ENCODE results near the gene CD59. TPM values are rescaled to one million over a fixed set of nuclear protein-coding genes. Genes with fewer than 3 reads are reported as not detected.
"Not testable (repeated sequence)": the region's sequence is repeated elsewhere in the genome, so short reads cannot be mapped to it uniquely, and the experiment has no call there.

The CD59 gene
- polyA plus RNA-seq, 3 donors: 3.7 to 34.9 (median 21.1) TPM

DNA sequence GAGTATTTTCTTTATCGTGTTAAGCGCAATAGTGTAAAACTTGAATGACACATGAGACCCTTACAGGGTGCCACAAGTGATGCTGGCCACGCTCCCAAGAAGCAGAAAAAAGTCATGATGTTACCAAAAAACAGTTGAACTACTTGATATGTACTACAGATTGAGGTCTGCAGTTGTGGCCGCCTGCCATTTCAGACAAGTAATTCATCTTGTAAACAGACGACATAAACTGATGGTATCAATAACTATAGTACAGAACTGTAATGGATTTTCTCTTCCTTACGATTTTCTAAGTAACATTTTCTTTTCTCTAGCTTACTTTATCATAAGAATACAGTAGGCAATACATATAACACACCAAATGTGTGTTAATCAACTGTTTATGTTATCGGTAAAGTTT lies 5.5 kb downstream of the CD59 start:
- no peaks in the 10 kb centered on the region for H4K20me1 ChIP-seq (ENCODE audit: insufficient read depth, low read length)
- H3K9me3 ChIP-seq (replicated peaks in 1 of 2; ENCODE audit: control insufficient read depth in 1 of 2, insufficient read depth in 1 of 2, low read length in 2 of 2): no peaks in the 10 kb centered on the region
- no peak overlapping the region for H3K9ac ChIP-seq (ENCODE audit: insufficient read depth, low read length, poor library complexity, severe bottlenecking)
- Mint-ChIP-seq H3K36me3 (peaks cover 0 to 2% of the 10 kb centered on the region in 2 donors), H3K27ac (no peak overlapping the region), H3K9me3 (peaks cover 0 to 2% (median 0%) of the 10 kb centered on the region in 7 donors), H3K4me1 (peaks cover 37% of the 10 kb centered on the region), H3K27me3 (ENCODE audit: low read depth in 3 of 3) (peaks cover 11 to 15% (median 13%) of the 10 kb centered on the region in 3 donors), H3K4me3 (no peak overlapping the region)
- H3K27ac ChIP-seq (ENCODE audit: low read depth in 1 of 2, low read length in 2 of 2): no peak overlapping the region
- H3K79me2 ChIP-seq (ENCODE audit: insufficient read depth, low read length): no peaks in the 10 kb centered on the region
- H3K4me1 ChIP-seq (ENCODE audit: control insufficient read depth in 1 of 2, insufficient read depth in 2 of 2, low read length in 2 of 2): peaks cover 25 to 30% of the 10 kb centered on the region in 2 donors
- no peak overlapping the region for H3K4me2 ChIP-seq (replicated peaks; ENCODE audit: extremely low read depth, low read length, poor library complexity, severe bottlenecking)
- H2AFZ ChIP-seq (ENCODE audit: insufficient read depth, low read depth, low read length, poor library complexity, severe bottlenecking): no peak overlapping the region
- intact Hi-C loops (cut with micrococcal nuclease): loop anchor here in 1 of 2 donors (10.0 kb wide), 1 partner anchor 366 kb away; no protein-coding TSS in a partner anchor
- 100% methylated on average over 3 of the region's 7 CpGs for WGBS (ENCODE audit: insufficient coverage)
- H3K36me3 ChIP-seq (replicated peaks in 1 of 2; ENCODE audit: control insufficient read depth in 1 of 2, insufficient read depth in 2 of 2, low read length in 2 of 2): no peaks in the 10 kb centered on the region
- H3K4me3 ChIP-seq (replicated peaks in 1 of 3; ENCODE audit: low read depth in 2 of 3, low read length in 3 of 3): no peak overlapping the region
- DNase-seq: no peak
- peaks cover 7 to 13% of the 10 kb centered on the region in 2 donors for H3K27me3 ChIP-seq (ENCODE audit: control insufficient read depth in 2 of 2, insufficient read depth in 2 of 2, low read length in 2 of 2)
- TF ChIP-seq, protein P1, sequence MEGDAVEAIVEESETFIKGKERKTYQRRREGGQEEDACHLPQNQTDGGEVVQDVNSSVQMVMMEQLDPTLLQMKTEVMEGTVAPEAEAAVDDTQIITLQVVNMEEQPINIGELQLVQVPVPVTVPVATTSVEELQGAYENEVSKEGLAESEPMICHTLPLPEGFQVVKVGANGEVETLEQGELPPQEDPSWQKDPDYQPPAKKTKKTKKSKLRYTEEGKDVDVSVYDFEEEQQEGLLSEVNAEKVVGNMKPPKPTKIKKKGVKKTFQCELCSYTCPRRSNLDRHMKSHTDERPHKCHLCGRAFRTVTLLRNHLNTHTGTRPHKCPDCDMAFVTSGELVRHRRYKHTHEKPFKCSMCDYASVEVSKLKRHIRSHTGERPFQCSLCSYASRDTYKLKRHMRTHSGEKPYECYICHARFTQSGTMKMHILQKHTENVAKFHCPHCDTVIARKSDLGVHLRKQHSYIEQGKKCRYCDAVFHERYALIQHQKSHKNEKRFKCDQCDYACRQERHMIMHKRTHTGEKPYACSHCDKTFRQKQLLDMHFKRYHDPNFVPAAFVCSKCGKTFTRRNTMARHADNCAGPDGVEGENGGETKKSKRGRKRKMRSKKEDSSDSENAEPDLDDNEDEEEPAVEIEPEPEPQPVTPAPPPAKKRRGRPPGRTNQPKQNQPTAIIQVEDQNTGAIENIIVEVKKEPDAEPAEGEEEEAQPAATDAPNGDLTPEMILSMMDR (IDR thresholded peaks at IDR 0.05): no peak

DNA sequence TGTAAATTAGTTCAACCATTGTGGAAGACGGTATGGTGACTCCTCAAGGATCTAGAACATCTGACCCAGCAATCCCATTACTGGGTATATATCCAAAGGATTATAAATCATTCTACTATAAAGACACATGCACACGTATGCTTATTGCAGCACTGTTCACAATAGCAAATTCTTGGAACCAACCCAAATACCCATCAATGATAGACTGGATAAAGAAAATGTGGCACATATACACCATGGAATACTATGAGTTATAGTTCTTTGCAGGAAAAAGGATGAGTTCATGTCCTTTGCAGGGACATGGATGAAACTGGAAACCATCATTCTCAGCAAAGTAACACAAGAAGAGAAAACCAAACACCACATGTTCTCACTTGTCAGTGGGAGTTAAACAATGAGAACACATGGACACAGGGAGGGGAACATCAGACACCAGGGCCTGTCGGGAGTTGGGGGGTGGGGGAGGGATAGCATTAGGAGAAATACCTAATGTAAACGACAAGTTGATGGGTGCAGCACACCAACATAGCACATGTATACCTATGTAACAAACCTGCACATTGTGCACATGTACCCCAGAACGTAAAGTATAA lies 7.1 kb downstream of the CD59 start:
- peaks cover 33% of the 10 kb centered on the region for H3K4me1 Mint-ChIP-seq
- H3K9me3 Mint-ChIP-seq; H4K20me1 ChIP-seq (ENCODE audit: insufficient read depth, low read length); H3K4me3 Mint-ChIP-seq; DNase-seq; H3K27me3 Mint-ChIP-seq (ENCODE audit: low read depth in 3 of 3); H3K79me2 ChIP-seq (ENCODE audit: insufficient read depth, low read length); H2AFZ ChIP-seq (ENCODE audit: insufficient read depth, low read depth, low read length, poor library complexity, severe bottlenecking); H3K36me3 Mint-ChIP-seq; H3K27ac Mint-ChIP-seq; H3K27ac ChIP-seq (ENCODE audit: low read depth in 1 of 2, low read length in 2 of 2); H3K4me3 ChIP-seq (replicated peaks in 1 of 3; ENCODE audit: low read depth in 2 of 3, low read length in 3 of 3); H3K9ac ChIP-seq (ENCODE audit: insufficient read depth, low read length, poor library complexity, severe bottlenecking); H3K4me2 ChIP-seq (replicated peaks; ENCODE audit: extremely low read depth, low read length, poor library complexity, severe bottlenecking); intact Hi-C loops (cut with micrococcal nuclease); H3K36me3 ChIP-seq (replicated peaks in 1 of 2; ENCODE audit: control insufficient read depth in 1 of 2, insufficient read depth in 2 of 2, low read length in 2 of 2); H3K27me3 ChIP-seq (ENCODE audit: control insufficient read depth in 2 of 2, insufficient read depth in 2 of 2, low read length in 2 of 2); H3K9me3 ChIP-seq (replicated peaks in 1 of 2; ENCODE audit: control insufficient read depth in 1 of 2, insufficient read depth in 1 of 2, low read length in 2 of 2): not testable (repeated sequence)
- H3K4me1 ChIP-seq (ENCODE audit: control insufficient read depth in 1 of 2, insufficient read depth in 2 of 2, low read length in 2 of 2): peaks cover 16 to 21% of the 10 kb centered on the region in 2 donors
- WGBS (ENCODE audit: insufficient coverage): no CpG with 5 or more reads among the region's 5 CpGs

DNA sequence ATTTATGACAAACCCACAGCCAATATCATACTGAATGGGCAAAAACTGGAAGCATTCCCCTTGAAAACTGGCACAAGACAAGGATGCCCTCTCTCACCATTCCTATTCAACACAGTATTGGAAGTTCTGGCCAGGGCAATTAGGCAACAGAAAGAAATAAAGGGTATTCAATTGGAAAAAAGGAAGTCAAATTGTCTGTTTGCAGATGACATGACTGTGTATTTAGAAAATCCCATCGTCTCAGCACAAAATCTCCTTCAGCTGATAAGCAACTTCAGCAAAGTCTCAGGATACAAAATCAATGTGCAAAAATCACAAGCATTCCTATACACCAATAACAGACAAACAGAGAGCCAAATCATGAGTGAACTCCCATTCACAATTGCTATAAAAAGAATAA lies 8.7 kb downstream of the CD59 start:
- H3K27me3 ChIP-seq (ENCODE audit: control insufficient read depth in 2 of 2, insufficient read depth in 2 of 2, low read length in 2 of 2); H4K20me1 ChIP-seq (ENCODE audit: insufficient read depth, low read length); H3K9me3 Mint-ChIP-seq; H3K9me3 ChIP-seq (replicated peaks in 1 of 2; ENCODE audit: control insufficient read depth in 1 of 2, insufficient read depth in 1 of 2, low read length in 2 of 2); H3K27me3 Mint-ChIP-seq (ENCODE audit: low read depth in 3 of 3); H3K36me3 Mint-ChIP-seq; H2AFZ ChIP-seq (ENCODE audit: insufficient read depth, low read depth, low read length, poor library complexity, severe bottlenecking); H3K4me3 Mint-ChIP-seq; H3K4me3 ChIP-seq (replicated peaks in 1 of 3; ENCODE audit: low read depth in 2 of 3, low read length in 3 of 3); H3K79me2 ChIP-seq (ENCODE audit: insufficient read depth, low read length); intact Hi-C loops (cut with micrococcal nuclease); H3K27ac ChIP-seq (ENCODE audit: low read depth in 1 of 2, low read length in 2 of 2); H3K36me3 ChIP-seq (replicated peaks in 1 of 2; ENCODE audit: control insufficient read depth in 1 of 2, insufficient read depth in 2 of 2, low read length in 2 of 2); DNase-seq; H3K9ac ChIP-seq (ENCODE audit: insufficient read depth, low read length, poor library complexity, severe bottlenecking); H3K27ac Mint-ChIP-seq; H3K4me2 ChIP-seq (replicated peaks; ENCODE audit: extremely low read depth, low read length, poor library complexity, severe bottlenecking): not testable (repeated sequence)
- H3K4me1 Mint-ChIP-seq: peaks cover 42% of the 10 kb centered on the region
- peaks cover 22 to 26% of the 10 kb centered on the region in 2 donors for H3K4me1 ChIP-seq (ENCODE audit: control insufficient read depth in 1 of 2, insufficient read depth in 2 of 2, low read length in 2 of 2)
- no CpG with 5 or more reads among the region's 1 CpG for WGBS (ENCODE audit: insufficient coverage)

Data from CD14-positive monocyte (primary cell).